Upper lobe of left lung (tissue), 6 donors: Measurements from ENCODE around the gene PRKCH. TPM values are rescaled to one million over a fixed set of nuclear protein-coding genes. Genes with fewer than 3 reads are reported as not detected.

ENCODE experiments used
- ATAC-seq, 2 donors: fragments of 200-7000 bp; cut with Tn5 transposase; one replicate each; pipeline ENCODE4 v1.9.1; 2022; ENCODE audit warnings: mild to moderate bottlenecking in 2 of 2, moderate library complexity in 2 of 2; ENCODE audit not compliant: low FRiP score in 2 of 2
- DNase-seq, 2 donors: peaks; one replicate each; pipeline ENCODE4 v3.0.0-alpha.2; 2019 to 2020
- H3K27ac ChIP-seq, 4 donors: fragments of 200-600 bp; sonication (generic); one replicate each; pipeline ENCODE4 v1.5.1; 2016 to 2019
- H3K27me3 ChIP-seq, 4 donors: fragments of 200-600 bp; sonication (generic); one replicate each; pipeline ENCODE4 v1.5.1; 2017 to 2019
- H3K36me3 ChIP-seq, 4 donors: fragments of 200-600 bp; sonication (generic); one replicate each; pipeline ENCODE4 v1.5.1; 2016 to 2019
- H3K4me1 ChIP-seq, 4 donors: fragments of 200-600 bp; sonication (generic); one replicate each; pipeline ENCODE4 v1.5.1; 2018 to 2019
- H3K4me3 ChIP-seq, 4 donors: fragments of 200-600 bp; sonication (generic); one replicate each; pipeline ENCODE4 v1.5.1; 2017 to 2019; ENCODE audit warnings: mild to moderate bottlenecking in 2 of 4, moderate library complexity in 1 of 4
- H3K9me3 ChIP-seq, 4 donors: fragments of 200-600 bp; sonication (generic); one replicate each; pipeline ENCODE4 v1.5.1; 2018 to 2019
- CTCF ChIP-seq, 6 experiments: fragments of 450-650 bp in 4 of 6; fragments of 200-600 bp in 2 of 6; sonication (generic) in 2 of 6; IDR thresholded peaks; one replicate each; pipeline ENCODE4 v1.5.1; 2016 to 2019; ENCODE audit warnings: antibody characterized with exemption in 6 of 6
- EP300 ChIP-seq, 4 donors: sonication (generic); formaldehyde crosslinking; IDR thresholded peaks; one replicate each; pipeline ENCODE4 v1.5.1; 2017; ENCODE audit warnings: antibody characterized with exemption in 4 of 4, control low read depth in 2 of 4
- POLR2A ChIP-seq, 4 donors: fragments of 450-650 bp; IDR thresholded peaks; one replicate each; pipeline ENCODE4 v1.5.1; 2016 to 2017; ENCODE audit warnings: antibody characterized with exemption in 4 of 4, mild to moderate bottlenecking in 2 of 4
- POLR2AphosphoS5 ChIP-seq, 2 donors: sonication (generic); formaldehyde crosslinking; IDR thresholded peaks; one replicate each; pipeline ENCODE4 v1.5.1; 2017; ENCODE audit warnings: antibody characterized with exemption in 2 of 2
- WGBS, 2 donors: methylation state at CpG; one replicate each; pipeline ENCODE4 v1.1.5; 2017 to 2018; 5-methylcytosine and 5-hydroxymethylcytosine counted together
- total RNA-seq, 6 donors: library from RNA; depleted of rRNA in 4 of 6; stranded (reverse); fragments of >200 nt in 4 of 6; gene quantifications; one replicate each; pipeline versions ENCODE4 v1.1.0 to v1.2.1, GENCODE V29; 2016 to 2021
- donor health status: DM: no; HTN: no; CAD: no; lungs with moderate emphysema.
- donor health status: DM: no; HTN: yes; CAD: no; lungs with severe emphysema.

PRKCH gene
- total RNA-seq, 6 donors from 2014 or later, result 54.0 to 102 (median 76.6) TPM

GRCh38 chr14:61491876-61492434, 170.6 kb downstream of the PRKCH start:
- H3K27ac ChIP-seq, result peak overlapping the region; percentile 9 to 85 (median 70)
- H3K4me1 ChIP-seq, result peaks cover 22 to 38% (median 27%) of the 10 kb centered on the region in 4 donors
- WGBS, 2 donors, result 60 to 81% methylated on average over 5 of the region's 5 CpGs

GRCh38 chr14:61492474-61492873, 171.1 kb downstream of the PRKCH start:
- H3K9me3 ChIP-seq, result no peaks in the 10 kb centered on the region
- H3K27ac ChIP-seq, result peak overlapping the region in 3 of 4 donors; percentile 6 to 85 (median 73)
- H3K27me3 ChIP-seq, result no peaks in the 10 kb centered on the region
- TF ChIP-seq POLR2AphosphoS5 (IDR thresholded peaks at IDR 0.05) (no peak), POLR2A (IDR thresholded peaks at IDR 0.05) (no peak), CTCF (IDR thresholded peaks at IDR 0.05) (no peak), EP300 (IDR thresholded peaks at IDR 0.05) (no peak)
- peaks cover 22 to 38% (median 27%) of the 10 kb centered on the region in 4 donors for H3K4me1 ChIP-seq
- H3K36me3 ChIP-seq, result peaks cover 0 to 16% (median 1%) of the 10 kb centered on the region in 4 donors
- DNase-seq (no peak), ATAC-seq (no peak)
- 80 to 81% methylated on average over 3 of the region's 3 CpGs for WGBS, 2 donors
- H3K4me3 ChIP-seq, result no peak overlapping the region

More at GRCh38 chr14:61491876-61492434, 170.6 kb downstream of the PRKCH start:
- Histone ChIP-seq H3K4me3 (no peak overlapping the region), H3K27me3 (no peaks in the 10 kb centered on the region), H3K36me3 (peaks cover 0 to 22% (median 1%) of the 10 kb centered on the region in 4 donors), H3K9me3 (no peaks in the 10 kb centered on the region)
- DNase-seq (peak in 1 of 2 donors; percentile 70), ATAC-seq (peak in 1 of 2 donors; percentile 71)
- no peak for TF ChIP-seq POLR2A (IDR thresholded peaks at IDR 0.05)
- peak in 1 of 4 donors; percentile 75 for TF ChIP-seq EP300 (IDR thresholded peaks at IDR 0.05)
- no peak for TF ChIP-seq CTCF (IDR thresholded peaks at IDR 0.05)
- peak; percentile 32 to 70 for TF ChIP-seq POLR2AphosphoS5 (IDR thresholded peaks at IDR 0.05)

- peak overlapping the region in 2 of 4 donors; percentile 73 to 85 for H3K27ac ChIP-seq
- peaks cover 0 to 14% (median 0%) of the 10 kb centered on the region in 4 donors for H3K36me3 ChIP-seq
- ATAC-seq, result peak in 1 of 2 donors; percentile 20
- no peaks in the 10 kb centered on the region for H3K9me3 ChIP-seq
- H3K27me3 ChIP-seq, result no peaks in the 10 kb centered on the region
- 72 to 91% methylated on average over 2 to 3 of the region's 3 CpGs for WGBS, 2 donors
- peaks cover 26 to 38% (median 29%) of the 10 kb centered on the region in 4 donors for H3K4me1 ChIP-seq
- TF ChIP-seq POLR2AphosphoS5 (IDR thresholded peaks at IDR 0.05) (no peak), EP300 (IDR thresholded peaks at IDR 0.05) (no peak), POLR2A (IDR thresholded peaks at IDR 0.05) (no peak), CTCF (IDR thresholded peaks at IDR 0.05) (no peak)
- no peak for DNase-seq
- H3K4me3 ChIP-seq, result no peak overlapping the region
Observed at GRCh38 chr14:61493239-61493638, 171.9 kb downstream of the PRKCH start.

- no peaks in the 10 kb centered on the region for H3K27me3 ChIP-seq
- 83 to 100% methylated on average over 1 of the region's 1 CpG for WGBS, 2 donors
- no peak overlapping the region for H3K27ac ChIP-seq
- ATAC-seq (peak in 1 of 2 donors; percentile 34), DNase-seq (no peak)
- H3K4me3 ChIP-seq, result no peak overlapping the region
- no peak for TF ChIP-seq EP300 (IDR thresholded peaks at IDR 0.05)
- TF ChIP-seq POLR2AphosphoS5 (IDR thresholded peaks at IDR 0.05), result no peak
- no peak for TF ChIP-seq POLR2A (IDR thresholded peaks at IDR 0.05)
- no peak for TF ChIP-seq CTCF (IDR thresholded peaks at IDR 0.05)
- H3K36me3 ChIP-seq, result peaks cover 0 to 10% (median 0%) of the 10 kb centered on the region in 4 donors
- H3K9me3 ChIP-seq, result no peaks in the 10 kb centered on the region
- H3K4me1 ChIP-seq, result peaks cover 33 to 39% (median 35%) of the 10 kb centered on the region in 4 donors
Observed at GRCh38 chr14:61494018-61494417, 172.6 kb downstream of the PRKCH start.

- Histone ChIP-seq H3K4me1 (peaks cover 30 to 43% (median 33%) of the 10 kb centered on the region in 4 donors), H3K36me3 (peaks cover 0 to 5% (median 0%) of the 10 kb centered on the region in 4 donors), H3K9me3 (no peaks in the 10 kb centered on the region), H3K27me3 (no peaks in the 10 kb centered on the region), H3K27ac (no peak overlapping the region), H3K4me3 (no peak overlapping the region)
- ATAC-seq, result no peak
- TF ChIP-seq POLR2A (IDR thresholded peaks at IDR 0.05) (no peak), POLR2AphosphoS5 (IDR thresholded peaks at IDR 0.05) (no peak), EP300 (IDR thresholded peaks at IDR 0.05) (no peak), CTCF (IDR thresholded peaks at IDR 0.05) (no peak)
- no peak for DNase-seq
- WGBS, 2 donors, result 98% methylated on average over 5 of the region's 5 CpGs
Observed at GRCh38 chr14:61495809-61496208, 174.4 kb downstream of the PRKCH start.
